Endometrium (tissue), 2 donors: Measurements from ENCODE around the gene SMIM29.

Source experiments
- FAIRE-seq: peaks from 2 replicates; lab custom pipeline; 2012; peaks lifted over from hg19 to GRCh38; lab: Jason Lieb, UNC
- donor health status: control.
- donor health status: control.

SMIM29 gene

DNA sequence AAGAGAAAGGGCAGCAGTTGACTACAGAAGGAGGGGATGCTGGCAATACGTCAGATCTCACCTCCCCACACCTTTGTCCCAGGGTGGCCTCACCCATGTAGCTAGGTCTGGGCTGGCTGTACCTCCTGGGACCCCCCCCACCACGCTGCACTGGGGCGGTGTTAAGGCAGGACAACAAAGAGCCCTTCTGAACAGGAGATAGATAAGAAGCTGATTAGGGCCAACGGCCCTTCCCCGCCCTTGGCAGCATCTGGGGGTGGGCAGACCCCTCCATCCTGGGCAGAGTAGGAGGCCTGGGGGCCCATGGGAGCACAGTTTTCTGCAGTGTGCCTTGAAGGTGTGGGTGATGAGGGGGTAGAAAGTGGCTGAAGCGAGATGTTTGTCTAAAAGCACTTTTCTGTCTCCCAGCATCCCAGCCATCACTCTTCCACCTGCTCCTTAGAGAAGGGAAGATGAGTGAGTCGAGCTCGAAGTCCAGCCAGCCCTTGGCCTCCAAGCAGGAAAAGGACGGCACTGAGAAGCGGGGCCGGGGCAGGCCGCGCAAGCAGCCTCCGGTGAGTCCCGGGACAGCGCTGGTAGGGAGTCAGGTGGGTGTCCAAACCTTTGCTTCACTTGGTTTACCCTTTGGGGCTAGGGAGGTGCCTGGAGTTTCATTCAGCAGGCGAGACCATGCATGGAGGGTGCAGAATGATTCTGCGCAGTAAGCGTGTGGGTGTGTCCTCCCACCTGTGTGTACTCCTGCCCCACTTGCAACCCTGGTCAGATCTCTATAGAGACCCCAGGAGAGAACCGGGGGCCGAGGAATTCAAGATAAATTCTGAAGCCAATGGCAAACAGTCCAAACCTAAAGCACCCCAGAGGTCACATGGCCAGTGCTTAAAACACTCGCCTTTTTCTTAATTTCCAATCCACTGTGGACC, 8.2 kb downstream of the SMIM29 start:
- no peak for FAIRE-seq

DNA sequence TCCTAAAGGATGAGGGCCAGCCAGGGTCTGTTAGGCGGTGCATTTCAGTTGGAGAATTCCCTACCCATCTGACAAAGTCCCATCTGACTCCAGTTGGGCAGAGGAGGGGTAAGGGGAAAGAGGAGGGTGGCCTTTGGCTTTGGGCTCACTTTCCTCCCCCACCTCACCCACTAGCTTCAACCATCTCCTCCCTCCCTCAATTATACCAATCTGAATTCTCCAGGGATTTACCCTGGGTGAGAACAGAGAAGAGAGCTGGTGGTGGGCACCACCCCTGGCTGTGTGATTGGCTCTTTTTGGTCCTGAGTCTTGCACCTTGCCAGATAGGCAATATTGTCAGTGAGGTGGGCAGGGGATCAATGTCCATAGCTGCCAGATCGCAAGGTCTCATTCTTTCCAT, 8.9 kb downstream of the SMIM29 start:
- FAIRE-seq = no peak

DNA sequence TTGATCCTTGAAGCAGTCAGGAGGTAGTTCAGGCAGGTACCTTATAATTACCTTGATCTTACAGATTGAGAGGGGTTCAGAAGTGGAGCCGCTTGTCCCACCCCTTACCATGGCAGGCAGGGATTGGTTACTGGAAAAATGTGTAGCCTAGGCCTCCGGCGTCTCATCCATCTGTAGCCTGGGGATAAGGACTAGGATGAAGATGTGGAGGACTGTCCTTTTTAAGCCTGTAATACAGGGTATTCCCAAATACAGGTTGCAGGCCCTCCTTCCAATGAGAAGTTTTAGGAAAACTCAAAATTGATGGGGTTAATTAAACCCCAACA, 9.3 kb downstream of the SMIM29 start:
- FAIRE-seq = no peak

DNA sequence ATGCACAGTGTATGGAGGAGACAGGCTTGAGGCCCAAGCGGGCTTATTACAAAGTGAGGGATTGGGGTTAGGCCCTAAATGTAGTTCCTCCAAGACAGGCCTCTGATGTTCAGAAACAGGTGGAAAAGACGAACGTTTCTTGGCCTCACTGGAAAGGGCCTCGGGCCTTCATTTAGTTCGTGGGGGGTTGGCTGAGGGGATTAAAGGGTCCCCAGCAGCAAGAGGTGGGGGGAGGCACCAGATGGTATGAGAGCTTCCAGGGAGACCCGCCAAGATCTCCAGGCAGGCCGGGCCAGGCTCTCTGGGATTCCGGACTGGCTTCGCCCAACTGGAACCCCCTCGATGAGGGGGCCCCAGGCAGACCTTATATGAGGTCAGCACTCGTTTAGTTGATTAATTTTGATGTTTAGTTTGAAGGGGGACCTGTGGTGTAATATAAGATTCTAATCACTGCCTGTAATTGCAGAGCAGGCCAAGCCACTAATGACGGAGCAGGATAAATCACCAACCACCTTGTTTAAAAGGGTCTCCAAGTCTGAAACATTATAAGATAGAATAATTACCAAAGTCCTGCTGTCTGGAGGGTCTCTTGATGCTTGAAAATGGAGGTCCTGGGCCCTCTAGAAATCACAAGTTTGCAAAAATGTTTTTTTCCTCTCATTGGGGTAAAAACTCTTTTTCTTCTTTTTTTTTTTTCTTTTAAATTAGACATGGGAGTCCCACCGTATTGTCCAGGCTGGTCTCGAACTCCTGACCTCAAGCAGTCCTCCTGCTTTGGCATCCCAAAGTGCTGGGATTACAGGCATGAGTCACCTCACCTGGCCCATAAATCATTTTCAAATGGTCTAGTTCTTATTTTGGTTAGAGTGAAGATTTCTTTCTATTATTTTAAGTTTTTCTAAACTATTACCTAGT, 10.0 kb downstream of the SMIM29 start:
- FAIRE-seq = no peak

DNA sequence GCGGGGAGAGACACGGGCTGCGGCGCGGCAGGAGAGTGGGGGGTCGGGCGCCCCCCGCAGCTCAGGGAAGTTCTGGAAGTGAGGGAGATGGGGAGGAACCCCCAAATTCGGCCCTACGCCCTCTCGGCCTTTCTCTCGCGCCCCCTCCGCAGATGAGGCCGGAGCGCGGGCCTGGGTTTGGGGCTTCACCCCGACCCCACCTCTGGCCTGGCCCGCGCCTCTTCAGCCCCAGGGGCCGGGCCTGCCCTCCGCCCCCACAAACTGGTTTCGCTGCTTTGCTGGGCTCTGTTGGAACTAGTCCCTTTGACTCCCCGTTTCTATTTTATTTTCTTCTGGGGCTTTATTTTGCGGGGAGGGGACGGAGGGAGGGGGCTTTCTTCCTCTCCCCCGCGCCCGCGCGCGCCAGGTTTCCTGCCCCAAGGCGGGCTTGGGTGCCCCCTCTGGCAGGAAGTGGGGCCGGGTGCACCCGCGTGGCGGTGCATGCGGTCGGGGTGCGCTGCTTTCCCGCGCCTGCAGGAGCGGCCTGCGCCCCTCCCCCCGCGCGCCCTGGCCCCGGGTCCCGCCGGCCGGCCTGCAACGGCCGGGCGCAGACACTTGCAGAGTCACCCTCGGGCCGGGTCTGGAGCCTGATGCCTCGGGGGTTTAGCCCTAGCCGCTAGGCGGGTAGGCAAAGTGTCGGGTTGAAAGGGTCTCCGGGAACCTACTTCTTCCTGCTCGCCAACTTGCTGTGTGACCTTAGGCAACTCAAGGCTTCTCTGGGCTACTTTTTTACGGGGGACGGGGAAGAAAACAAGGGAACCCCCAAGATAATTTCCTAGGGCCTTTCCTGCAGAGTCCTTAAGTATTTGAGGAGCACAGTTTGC, 10.9 kb downstream of the SMIM29 start:
- FAIRE-seq = no peak

DNA sequence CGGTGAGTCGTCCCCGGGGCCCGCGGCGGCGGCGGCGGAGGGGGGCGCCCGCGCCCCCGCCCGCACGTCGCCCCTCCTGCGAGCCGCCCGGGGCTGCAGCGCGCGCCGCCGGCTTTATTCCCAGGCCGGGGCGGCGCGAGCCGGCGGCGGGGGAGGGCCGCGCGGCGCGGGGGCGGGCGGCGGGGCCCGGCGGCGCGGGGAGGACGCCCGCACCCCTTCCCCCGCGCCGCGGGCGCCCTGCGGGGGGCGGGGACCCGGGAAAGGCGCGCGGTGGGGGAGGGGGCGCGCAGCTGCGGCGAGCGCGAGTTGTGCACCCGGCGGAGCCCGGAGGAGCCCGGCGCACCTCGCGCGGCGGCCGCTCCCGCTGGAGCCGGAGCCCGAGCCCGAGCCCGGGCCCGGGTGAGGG, 11.5 kb downstream of the SMIM29 start:
- no peak for FAIRE-seq

DNA sequence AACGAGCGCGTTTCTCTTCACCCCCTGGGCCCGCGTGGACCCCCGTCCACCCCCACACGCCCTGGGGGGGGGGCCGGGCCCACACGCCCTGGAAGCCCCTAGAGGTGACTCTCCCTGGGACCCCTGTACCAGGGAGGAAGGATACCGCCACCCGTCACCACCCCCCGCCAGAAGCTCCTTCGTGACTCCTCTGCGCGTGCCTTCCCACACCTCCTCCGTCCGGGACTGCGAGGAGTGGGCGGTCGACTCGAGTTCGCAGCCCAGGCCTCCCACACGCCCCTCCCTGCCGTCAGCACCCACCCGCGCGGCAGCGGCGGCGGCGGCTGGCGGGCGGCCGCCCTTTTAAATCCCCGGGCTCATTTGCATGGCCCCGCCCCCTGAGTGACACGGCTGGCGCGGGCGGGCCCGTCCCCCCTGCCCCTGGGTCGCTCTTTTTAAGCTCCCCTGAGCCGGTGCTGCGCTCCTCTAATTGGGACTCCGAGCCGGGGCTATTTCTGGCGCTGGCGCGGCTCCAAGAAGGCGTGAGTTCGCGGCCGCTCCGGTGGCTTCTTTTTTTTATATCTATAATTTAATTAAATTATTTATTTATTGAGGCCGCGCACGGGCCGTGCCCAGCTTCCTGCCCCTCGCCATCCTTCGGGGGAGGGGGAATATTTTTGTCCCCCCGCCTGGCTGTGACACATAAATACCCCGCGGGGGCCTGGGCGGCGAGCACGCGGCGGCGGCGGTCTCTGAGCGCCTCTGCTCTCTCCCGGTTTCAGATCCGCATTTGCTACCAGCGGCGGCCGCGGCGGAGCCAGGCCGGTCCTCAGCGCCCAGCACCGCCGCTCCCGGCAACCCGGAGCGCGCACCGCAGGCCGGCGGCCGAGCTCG, 12.1 kb downstream of the SMIM29 start, which contains the start of gene HMGA1:
TSS of gene HMGA1 (plus strand) at position 431 of the 873 bp plus-strand sequence. CDS start 3,908 bp downstream, outside the sequence.
- no peak for FAIRE-seq

DNA sequence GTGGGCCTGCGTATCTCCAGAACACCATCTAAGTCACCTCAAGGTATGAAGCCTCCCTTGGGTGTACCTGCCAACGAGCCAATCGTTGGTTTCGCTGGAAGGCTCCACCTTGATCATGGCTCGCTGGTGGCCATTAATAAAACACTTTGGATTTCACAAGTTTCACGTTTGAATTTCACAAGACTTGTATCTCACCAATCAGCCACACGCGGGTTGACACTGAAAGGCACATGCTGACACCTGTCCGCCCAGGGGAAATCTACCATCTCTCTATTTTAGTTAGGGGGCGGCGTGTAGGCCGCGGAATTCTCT, 12.7 kb downstream of the SMIM29 start:
- FAIRE-seq = no peak

DNA sequence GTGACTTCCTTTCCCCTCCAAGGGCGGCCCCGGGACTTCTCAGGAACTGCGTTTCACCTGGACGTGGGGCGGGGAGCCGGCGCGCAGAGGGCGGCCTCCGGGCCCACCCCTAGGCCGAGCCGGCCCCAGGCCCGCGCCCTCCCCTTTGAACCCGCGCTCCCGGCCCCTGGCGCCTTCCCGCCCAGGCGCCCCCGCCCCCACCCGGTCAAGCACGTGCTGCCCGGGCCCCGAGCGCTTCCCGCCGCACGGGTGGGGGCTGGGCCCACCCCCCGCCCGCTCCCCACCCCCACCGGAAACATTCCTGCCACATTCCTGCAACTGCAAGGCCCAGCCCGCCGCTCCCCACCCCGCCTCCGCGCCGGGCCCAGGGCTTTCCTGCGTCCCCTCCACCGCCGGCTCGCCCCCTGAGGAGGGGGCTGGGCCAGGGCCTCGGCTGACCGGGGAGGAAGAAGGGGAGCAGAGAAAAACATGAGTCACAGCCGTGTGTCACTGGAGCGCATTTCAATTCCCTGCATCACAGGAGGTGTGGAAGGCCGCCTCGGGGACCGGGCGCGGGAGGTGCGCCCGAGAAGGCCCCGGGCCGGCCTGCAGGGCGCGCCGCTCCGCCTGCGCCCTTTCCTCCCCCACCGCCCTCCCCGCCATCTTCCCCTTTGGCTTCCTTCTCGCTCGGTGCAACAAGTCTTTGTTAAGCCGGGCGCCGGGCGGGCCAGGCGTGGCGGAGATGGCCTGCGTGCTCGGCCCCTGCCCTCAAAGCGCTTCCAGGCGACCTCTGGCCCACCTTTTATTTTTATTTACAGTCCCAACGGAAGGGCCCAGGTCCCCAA, 13.3 kb downstream of the SMIM29 start:
- FAIRE-seq = no peak

DNA sequence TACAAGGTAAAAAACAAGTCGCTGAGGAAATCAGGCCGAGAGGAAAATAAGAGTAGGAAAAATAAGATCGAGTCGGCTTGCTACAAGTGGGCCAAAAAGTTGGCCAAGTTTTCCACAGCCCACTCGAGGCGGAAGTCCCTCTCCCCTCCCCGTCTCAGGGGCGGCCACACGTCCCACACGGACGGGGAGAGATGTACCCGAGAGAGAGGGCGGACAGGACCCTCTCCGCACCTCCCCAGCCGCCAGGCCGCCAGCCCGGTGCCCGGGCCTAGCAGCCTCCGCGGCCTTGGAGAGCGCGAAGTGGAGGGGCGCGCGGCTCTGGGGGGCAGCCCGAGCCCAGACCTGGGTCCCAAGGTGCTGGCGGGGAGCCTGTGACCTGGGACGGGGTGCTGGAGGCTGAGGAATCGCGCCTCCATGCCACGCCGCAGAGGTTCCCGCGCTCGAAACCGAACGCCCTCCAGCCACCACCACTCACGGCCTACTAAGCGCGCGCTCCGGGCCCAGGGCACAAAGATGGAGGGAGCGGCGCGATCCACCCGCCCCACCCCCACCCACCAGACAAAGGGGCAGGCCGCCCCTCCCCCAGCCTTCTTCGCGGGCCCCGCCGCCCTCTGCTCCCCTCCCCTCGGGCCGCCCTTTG, 14.0 kb downstream of the SMIM29 start:
- FAIRE-seq = no peak

DNA sequence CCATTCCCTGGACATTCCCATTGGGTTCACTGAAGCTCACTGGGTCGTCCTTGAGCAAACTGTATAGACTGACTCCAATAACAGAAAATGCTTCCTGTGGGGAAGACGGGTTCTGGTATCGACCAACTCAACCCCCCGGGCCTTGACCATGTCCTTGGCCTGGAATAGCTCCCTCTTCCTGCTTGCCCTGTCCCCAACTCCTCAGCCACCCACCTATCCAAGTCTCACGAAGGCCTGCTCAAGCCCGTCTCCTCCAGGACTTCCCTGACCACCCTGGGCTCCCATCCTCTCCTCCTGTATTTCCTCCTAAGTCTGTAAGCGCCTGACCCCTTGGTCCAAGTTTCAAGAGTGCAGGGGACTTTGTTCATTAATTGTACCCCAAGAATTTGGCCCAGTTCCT, 14.9 kb downstream of the SMIM29 start:
- FAIRE-seq = no peak

DNA sequence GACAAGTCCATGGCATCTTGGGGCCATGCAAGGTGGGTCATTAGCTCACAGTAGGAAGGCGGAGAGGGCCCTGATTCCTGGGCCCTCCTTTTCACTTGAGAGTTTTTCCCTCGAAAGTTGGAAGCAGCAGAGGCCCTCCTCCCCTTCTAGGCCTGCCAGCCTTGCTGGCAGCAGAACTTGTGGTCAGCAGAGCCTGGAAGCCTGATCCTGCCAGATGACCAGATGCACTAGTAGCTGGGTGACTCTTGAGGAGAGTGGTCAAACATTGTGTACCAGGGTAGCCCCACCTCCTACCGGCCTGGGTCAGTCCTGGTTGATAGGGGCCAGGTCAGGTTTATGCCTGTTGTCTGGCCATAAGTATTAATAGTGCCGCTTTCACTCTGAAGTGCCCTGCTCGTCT, 15.9 kb downstream of the SMIM29 start:
- FAIRE-seq = no peak

DNA sequence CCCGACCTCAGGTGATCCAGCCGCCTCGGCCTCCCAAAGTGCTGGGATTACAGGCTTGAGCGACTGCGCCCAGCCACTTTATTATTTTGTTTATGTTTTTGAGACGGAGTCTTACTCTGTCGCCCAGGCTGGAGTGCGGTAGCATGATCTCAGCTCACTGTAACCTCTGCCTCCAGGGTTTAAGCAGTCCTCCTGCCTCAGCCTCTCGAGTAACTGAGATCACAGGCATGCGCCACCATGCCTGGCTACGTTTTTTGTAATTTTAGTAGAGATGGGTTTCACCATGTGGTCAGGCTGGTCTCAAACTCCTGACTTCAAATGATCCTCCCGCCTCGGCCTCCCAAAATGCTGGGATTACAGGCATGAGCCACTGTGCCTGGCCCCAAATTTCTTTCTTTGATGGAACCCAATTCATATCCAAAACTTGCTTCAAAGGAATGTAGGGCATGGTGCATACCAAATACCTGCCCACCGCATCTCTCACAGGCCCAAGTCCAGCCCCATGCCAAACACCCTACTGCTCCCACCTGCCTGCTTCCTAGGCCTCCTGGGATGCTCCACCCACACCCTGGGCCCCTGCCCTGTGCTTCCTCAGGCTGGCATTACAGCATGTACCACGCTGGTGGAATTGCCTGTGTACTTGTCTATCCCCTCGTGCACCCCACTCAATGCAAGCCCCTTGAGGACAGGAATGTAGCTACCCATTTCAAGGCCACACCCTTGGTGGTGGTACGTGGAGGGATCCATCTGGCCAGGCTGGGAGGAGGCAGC, 17.1 kb downstream of the SMIM29 start:
- FAIRE-seq = no peak

DNA sequence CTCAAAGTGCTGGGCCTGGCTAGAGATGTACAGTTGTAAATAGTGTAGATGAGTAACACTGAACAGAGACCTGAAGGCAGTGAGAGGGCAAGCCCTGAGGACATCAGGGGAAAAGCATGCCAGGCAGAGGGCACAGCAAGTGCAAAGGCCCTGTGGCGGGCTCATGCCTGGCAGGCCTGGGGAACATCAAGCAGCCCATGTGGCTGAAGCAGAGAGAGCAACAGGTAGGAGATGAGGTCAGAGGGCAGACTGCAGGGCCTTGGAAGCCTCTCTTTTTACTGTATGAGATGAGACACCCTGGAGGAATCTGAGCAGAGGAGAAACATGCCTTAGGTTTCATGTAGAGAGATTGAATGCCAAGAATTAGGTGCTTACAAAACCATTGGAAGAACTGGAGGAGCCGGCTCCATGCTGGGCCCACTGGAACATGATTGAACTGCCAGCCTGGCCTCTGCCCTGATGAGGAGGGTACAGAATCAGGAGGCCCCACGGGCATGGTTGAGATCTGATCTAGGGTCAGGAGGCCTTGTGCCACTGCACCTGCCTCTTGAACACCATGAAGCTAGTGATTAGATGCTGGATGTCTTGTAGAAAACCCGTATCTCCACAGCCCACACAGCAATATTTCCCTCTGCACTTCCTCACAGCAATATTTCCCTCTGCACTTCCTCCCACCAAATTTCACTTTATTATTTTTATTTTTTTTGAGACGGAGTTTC, 18.0 kb downstream of the SMIM29 start:
- no peak for FAIRE-seq

DNA sequence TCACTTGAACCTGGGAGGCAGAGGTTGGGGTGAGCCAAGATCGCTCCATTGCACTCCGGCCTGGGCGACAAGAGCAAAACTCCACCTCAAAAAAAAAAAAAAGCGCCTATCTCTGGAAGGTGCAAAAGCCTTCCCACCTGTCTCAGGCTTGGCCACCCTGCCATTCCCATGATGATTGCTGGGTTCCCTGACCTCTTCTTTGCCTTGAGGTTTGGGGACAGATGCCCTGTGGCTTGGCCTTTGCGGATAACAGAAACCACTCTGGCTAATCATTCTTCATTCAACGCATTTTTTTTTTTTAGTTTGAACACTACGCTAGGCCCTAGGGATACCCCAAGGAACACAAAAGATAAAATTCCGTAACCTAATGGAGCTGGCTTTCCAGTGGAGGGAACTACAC, 18.9 kb downstream of the SMIM29 start:
- no peak for FAIRE-seq

DNA sequence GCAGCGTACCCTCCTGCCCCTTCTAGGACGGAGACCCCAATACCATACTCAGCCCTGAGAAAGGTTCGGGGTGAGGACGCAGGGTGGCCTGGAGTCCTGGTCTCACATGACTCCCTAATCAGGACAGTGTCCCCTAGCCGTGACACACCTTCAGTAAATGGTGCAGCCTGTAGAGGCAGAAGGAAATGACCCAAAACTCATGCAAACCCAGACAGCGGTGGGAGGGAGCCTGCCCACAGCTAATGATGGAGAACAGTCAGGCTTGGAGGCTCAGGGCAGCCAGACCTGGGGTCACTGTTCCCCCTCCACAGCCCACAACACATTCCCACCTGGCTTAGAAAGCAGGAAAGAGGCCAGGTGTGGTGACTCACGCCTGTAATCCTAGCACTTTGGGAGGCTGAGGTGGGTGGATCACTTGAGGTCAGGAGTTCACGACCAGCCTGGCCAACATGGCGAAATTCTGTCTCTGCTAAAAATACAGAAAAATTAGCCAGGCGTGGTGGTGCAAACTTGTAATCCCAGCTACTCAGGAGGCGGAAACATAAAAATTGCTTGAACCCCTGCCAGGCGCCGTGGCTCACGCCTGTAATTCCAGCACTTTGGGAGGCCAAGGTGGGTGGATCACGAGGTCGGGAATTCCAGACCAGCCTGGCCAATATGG, 20.9 kb downstream of the SMIM29 start:
- no peak for FAIRE-seq

DNA sequence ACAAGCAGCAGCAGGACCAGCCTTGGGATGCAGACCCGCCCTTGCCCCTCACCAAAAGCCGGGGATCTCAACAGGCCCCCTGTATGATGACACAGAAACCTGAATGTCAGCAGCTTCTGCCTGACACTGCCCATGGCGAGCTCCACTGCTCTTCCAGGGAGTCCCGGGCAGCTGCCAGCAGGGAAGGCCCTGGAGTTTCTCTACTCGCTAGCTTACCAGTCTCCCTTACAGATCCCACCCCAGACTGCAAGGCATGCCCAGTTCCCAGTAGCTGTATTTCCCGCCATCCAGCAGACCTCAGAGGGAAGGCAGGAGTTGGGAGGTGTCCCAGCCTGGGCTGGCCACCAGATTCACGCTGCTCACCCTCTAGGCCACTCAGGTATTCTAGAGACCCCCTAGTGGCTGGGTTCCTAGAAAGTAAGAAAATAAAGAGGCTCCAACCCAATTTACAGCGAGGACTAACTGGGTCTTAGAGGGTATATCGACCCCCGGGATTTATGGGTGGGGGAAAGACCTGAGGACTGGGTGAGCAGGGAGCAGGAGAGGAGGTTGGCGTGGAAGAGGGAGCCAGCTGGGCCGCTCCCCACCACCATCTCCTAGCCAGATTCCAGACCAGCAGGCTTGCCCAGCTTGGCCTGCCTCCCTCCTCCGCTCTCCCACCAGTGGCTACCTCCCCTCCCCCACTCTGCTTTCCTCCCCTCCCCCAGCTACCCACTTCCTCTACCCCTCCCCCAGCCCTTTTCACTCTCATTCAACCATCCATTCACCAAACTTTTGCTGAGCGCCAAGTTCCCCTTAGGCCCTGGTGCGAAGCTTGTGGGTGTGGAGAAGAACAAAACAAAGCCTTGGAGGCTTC, 21.8 kb downstream of the SMIM29 start:
- no peak for FAIRE-seq
